ENCODE measurements around the gene WAC.

- TF ChIP-seq, protein P1, sequence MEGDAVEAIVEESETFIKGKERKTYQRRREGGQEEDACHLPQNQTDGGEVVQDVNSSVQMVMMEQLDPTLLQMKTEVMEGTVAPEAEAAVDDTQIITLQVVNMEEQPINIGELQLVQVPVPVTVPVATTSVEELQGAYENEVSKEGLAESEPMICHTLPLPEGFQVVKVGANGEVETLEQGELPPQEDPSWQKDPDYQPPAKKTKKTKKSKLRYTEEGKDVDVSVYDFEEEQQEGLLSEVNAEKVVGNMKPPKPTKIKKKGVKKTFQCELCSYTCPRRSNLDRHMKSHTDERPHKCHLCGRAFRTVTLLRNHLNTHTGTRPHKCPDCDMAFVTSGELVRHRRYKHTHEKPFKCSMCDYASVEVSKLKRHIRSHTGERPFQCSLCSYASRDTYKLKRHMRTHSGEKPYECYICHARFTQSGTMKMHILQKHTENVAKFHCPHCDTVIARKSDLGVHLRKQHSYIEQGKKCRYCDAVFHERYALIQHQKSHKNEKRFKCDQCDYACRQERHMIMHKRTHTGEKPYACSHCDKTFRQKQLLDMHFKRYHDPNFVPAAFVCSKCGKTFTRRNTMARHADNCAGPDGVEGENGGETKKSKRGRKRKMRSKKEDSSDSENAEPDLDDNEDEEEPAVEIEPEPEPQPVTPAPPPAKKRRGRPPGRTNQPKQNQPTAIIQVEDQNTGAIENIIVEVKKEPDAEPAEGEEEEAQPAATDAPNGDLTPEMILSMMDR (IDR thresholded peaks at IDR 0.05 in 4 of 5, conservative IDR thresholded peaks at IDR 0.05 in 1 of 5) = no peak
- no peak for TF ChIP-seq POLR2A (IDR thresholded peaks at IDR 0.05)
Observed at GRCh38 chr10:28616514-28616913, 83.6 kb downstream of the WAC start.

Measured in gastrocnemius medialis (tissue), 4 donors.